H1 (cell line): Measurements from ENCODE around the gene RRP9. TPM values are rescaled to one million over a fixed set of nuclear protein-coding genes. Genes with fewer than 3 reads are reported as not detected.

ENCODE experiments used
- CTCF ChIA-PET: fragments of 300-600 bp; sonication (Branson Sonifier 250); formaldehyde crosslinking; loops from one replicate; lab custom pipeline; 2021; ENCODE audit not compliant: partially characterized antibody; lab: Charles Lee
- POLR2A ChIA-PET: fragments of 300-600 bp; sonication (Branson Sonifier 250); formaldehyde crosslinking; loops from one replicate; lab custom pipeline; 2021; ENCODE audit warnings: inconsistent platforms; ENCODE audit not compliant: partially characterized antibody; lab: Charles Lee
- DNase-seq, 2 experiments: peaks; one replicate each; pipeline versions ENCODE4 v3.0.0 to v3.0.0-alpha.2; 2010 to 2022; ENCODE audit warnings: low spot score in 2 of 2, low read depth in 1 of 2, mixed read lengths in 1 of 2
- FAIRE-seq: peaks from 2 replicates; lab custom pipeline; 2011; peaks lifted over from hg19 to GRCh38; lab: Jason Lieb, UNC
- H2AFZ ChIP-seq: 2 replicates; pipeline ENCODE4 v1.8.1; 2012; ENCODE audit warnings: low read length, inconsistent platforms
- H2AK5ac ChIP-seq: 2 replicates; pipeline ENCODE4 v1.6.1; 2013; ENCODE audit warnings: low read depth, low read length
- H2BK120ac ChIP-seq: replicated peaks from 2 replicates; pipeline ENCODE3; 2013; ENCODE audit warnings: low read depth, low read length, inconsistent platforms
- H2BK12ac ChIP-seq: 2 replicates; pipeline ENCODE4 v1.6.1; 2013; ENCODE audit warnings: low read depth, low read length
- H2BK15ac ChIP-seq: 2 replicates; pipeline ENCODE4 v1.6.1; 2013; ENCODE audit warnings: low read length
- H2BK20ac ChIP-seq: 2 replicates; pipeline ENCODE4 v1.6.1; 2013; ENCODE audit warnings: low read length
- H2BK5ac ChIP-seq: 2 replicates; pipeline ENCODE4 v1.6.1; 2013; ENCODE audit warnings: low read depth, low read length
- H3K14ac ChIP-seq: 2 replicates; pipeline ENCODE4 v1.6.1; 2013; ENCODE audit warnings: inconsistent platforms; ENCODE audit not compliant: insufficient read length
- H3K18ac ChIP-seq: 2 replicates; pipeline ENCODE4 v1.6.1; 2013; ENCODE audit warnings: low read length; ENCODE audit errors: extremely low read depth
- H3K23ac ChIP-seq: 2 replicates; pipeline ENCODE4 v1.6.1; 2013; ENCODE audit warnings: inconsistent platforms; ENCODE audit not compliant: insufficient read length
- H3K23me2 ChIP-seq: 2 replicates; pipeline ENCODE4 v1.6.1; 2013; ENCODE audit warnings: low read depth, low read length
- H3K27ac ChIP-seq: 2 replicates; pipeline ENCODE4 v1.6.1; 2011; ENCODE audit warnings: low read depth, low read length, inconsistent platforms
- H3K27me3 ChIP-seq, 4 experiments: replicated peaks in 1 of 4; 1 replicate in 1 of 4; 2 replicates in 3 of 4; pipeline versions ENCODE4 v1.6.1 to v1.8.1; 2011 to 2013; ENCODE audit warnings: low read length in 3 of 4, mild to moderate bottlenecking in 3 of 4, inconsistent platforms in 2 of 4, mixed read lengths in 2 of 4, moderate library complexity in 1 of 4; ENCODE audit not compliant: control insufficient read depth in 3 of 4, insufficient read depth in 3 of 4; ENCODE audit errors: extremely low read depth in 1 of 4
- H3K36me3 ChIP-seq, 4 experiments: 2 replicates each; pipeline versions ENCODE4 v1.6.1 to v1.8.1; 2011 to 2013; ENCODE audit warnings: mild to moderate bottlenecking in 4 of 4, low read length in 3 of 4, moderate library complexity in 2 of 4, control low read depth in 1 of 4, inconsistent platforms in 1 of 4; ENCODE audit not compliant: insufficient read depth in 4 of 4, control insufficient read depth in 2 of 4
- H3K4ac ChIP-seq: replicated peaks from 2 replicates; pipeline ENCODE3; 2013; ENCODE audit warnings: low read length, low read depth, mixed read lengths, inconsistent platforms; ENCODE audit not compliant: insufficient read length
- H3K4me1 ChIP-seq, 4 experiments: replicated peaks in 1 of 4; 1 replicate in 1 of 4; 2 replicates in 3 of 4; pipeline versions ENCODE4 v1.6.1 to v1.8.1; 2011 to 2013; ENCODE audit warnings: low read length in 3 of 4, inconsistent platforms in 2 of 4, mixed read lengths in 1 of 4; ENCODE audit not compliant: insufficient read depth in 4 of 4, control insufficient read depth in 3 of 4
- H3K4me2 ChIP-seq, 2 experiments: 2 replicates each; pipeline versions ENCODE4 v1.6.1 to v1.8.1; 2011 to 2013; ENCODE audit warnings: low read depth in 2 of 2, low read length in 2 of 2, control low read depth in 1 of 2, inconsistent platforms in 1 of 2, mild to moderate bottlenecking in 1 of 2; ENCODE audit not compliant: insufficient read depth in 1 of 2
- H3K4me3 ChIP-seq, 4 experiments: fragments of 200-600, 300-600 bp in 1 of 4; sonication (generic), shearing (Covaris generic), sonication (Bioruptor Twin) in 1 of 4; 2 replicates each; pipeline versions ENCODE4 v1.5.1 to v1.8.1; 2011 to 2016; ENCODE audit warnings: low read length in 4 of 4, low read depth in 3 of 4, control low read depth in 2 of 4, inconsistent platforms in 2 of 4, mild to moderate bottlenecking in 2 of 4, mixed read lengths in 1 of 4, moderate library complexity in 1 of 4; ENCODE audit not compliant: insufficient read depth in 2 of 4; ENCODE audit errors: extremely low read depth in 1 of 4
- H3K56ac ChIP-seq: replicated peaks from 2 replicates; pipeline ENCODE3; 2013; ENCODE audit warnings: low read depth, mild to moderate bottlenecking, mixed read lengths, low read length, inconsistent platforms; ENCODE audit not compliant: insufficient read length
- H3K79me1 ChIP-seq: 2 replicates; pipeline ENCODE4 v1.6.1; 2013; ENCODE audit warnings: low read depth, low read length, control low read depth
- H3K79me2 ChIP-seq, 2 experiments: 2 replicates each; pipeline versions ENCODE4 v1.6.1 to v1.8.1; 2012 to 2013; ENCODE audit warnings: low read length in 2 of 2, mild to moderate bottlenecking in 2 of 2, inconsistent platforms in 1 of 2; ENCODE audit not compliant: insufficient read depth in 2 of 2, control insufficient read depth in 1 of 2
- H3K9ac ChIP-seq, 4 experiments: replicated peaks in 1 of 4; 1 replicate in 1 of 4; 2 replicates in 3 of 4; pipeline versions ENCODE4 v1.6.1 to v1.8.1; 2011 to 2013; ENCODE audit warnings: low read depth in 3 of 4, low read length in 3 of 4, control low read depth in 2 of 4, mild to moderate bottlenecking in 2 of 4, moderate library complexity in 2 of 4, inconsistent platforms in 1 of 4; ENCODE audit errors: extremely low read depth in 1 of 4
- H3K9me3 ChIP-seq, 2 experiments: 2 replicates each; pipeline versions ENCODE4 v1.6.1 to v1.8.1; 2012 to 2013; ENCODE audit warnings: mild to moderate bottlenecking in 2 of 2, moderate library complexity in 2 of 2, control low read depth in 1 of 2, inconsistent platforms in 1 of 2, low read depth in 1 of 2, low read length in 1 of 2, mixed read lengths in 1 of 2; ENCODE audit not compliant: insufficient read depth in 2 of 2
- H4K20me1 ChIP-seq, 2 experiments: replicated peaks in 1 of 2; 2 replicates each; pipeline versions ENCODE3 to v1.8.1; 2011 to 2013; ENCODE audit warnings: inconsistent platforms in 2 of 2, low read length in 2 of 2, mild to moderate bottlenecking in 1 of 2; ENCODE audit not compliant: insufficient read depth in 2 of 2, control insufficient read depth in 1 of 2
- H4K5ac ChIP-seq: 2 replicates; pipeline ENCODE4 v1.6.1; 2013; ENCODE audit warnings: low read length, low read depth, mixed read lengths, inconsistent platforms; ENCODE audit not compliant: insufficient read length
- H4K8ac ChIP-seq: 2 replicates; pipeline ENCODE4 v1.8.0; 2013; ENCODE audit warnings: mild to moderate bottlenecking, moderate library complexity, low read length, inconsistent platforms; ENCODE audit not compliant: insufficient read depth; ENCODE audit errors: extremely low read depth
- H4K91ac ChIP-seq: replicated peaks from 2 replicates; pipeline ENCODE3; 2013; ENCODE audit warnings: low read length, mixed read lengths, inconsistent platforms; ENCODE audit not compliant: insufficient read length
- EZH2 ChIP-seq: fragments of 200-600 bp; sonication (generic); IDR thresholded peaks from 2 replicates; pipeline ENCODE4 v1.7.1; 2012; ENCODE audit warnings: low read depth, mild to moderate bottlenecking, moderate library complexity, low read length, inconsistent platforms; ENCODE audit not compliant: severe bottlenecking
- FOSL1 ChIP-seq: IDR thresholded peaks from 2 replicates; pipeline ENCODE4 v1.6.1; 2011; ENCODE audit warnings: mild to moderate bottlenecking, low read depth, low read length, moderate library complexity; ENCODE audit not compliant: insufficient read depth
- SUZ12 ChIP-seq: fragments of 200-600 bp; sonication (generic); IDR thresholded peaks from 2 replicates; pipeline ENCODE4 v1.6.1; 2012; ENCODE audit warnings: mild to moderate bottlenecking, inconsistent platforms, low read length, moderate library complexity, mixed read lengths
- WGBS, 2 experiments: shearing (Covaris generic) in 1 of 2; methylation state at CpG; one replicate each; pipeline versions ENCODE4 v1.1.6 to v1.1.7; 2013 to 2015; ENCODE audit warnings: low lambda C conversion rate in 2 of 2, mixed read lengths in 2 of 2, inconsistent platforms in 1 of 2, low coverage in 1 of 2, missing lambda C conversion rate in 1 of 2; ENCODE audit not compliant: insufficient replicate concordance in 2 of 2, insufficient coverage in 1 of 2, insufficient read length in 1 of 2; ENCODE audit errors: extremely low coverage in 1 of 2, missing lambda C conversion rate in 1 of 2; 5-methylcytosine and 5-hydroxymethylcytosine counted together
- polyA plus RNA-seq, 7 experiments: library from polyadenylated mRNA; depleted of rRNA in 3 of 7; stranded (reverse) in 5 of 7; unstranded in 2 of 7; fragments of >200 nt in 5 of 7; fragments of 200-250 nt in 2 of 7; gene quantifications; 1 replicate in 5 of 7; 2 replicates in 1 of 7; 4 replicates in 1 of 7; pipeline versions ENCODE4 v1.2.1 to v1.2.3, GENCODE V29; 2011 to 2013; ENCODE audit warnings: missing spikeins in 2 of 7, mixed read lengths in 2 of 7
- total RNA-seq: library from RNA; stranded (reverse); fragmentation: NEBNext Ultra II Directional; extraction: Animal tissue kit (Norgen Biotek cat#: 25700); gene quantifications from 2 replicates; pipeline ENCODE4 v1.2.1, GENCODE V29; 2021
- TF ChIP-seq, protein P1 (sequence below): IDR thresholded peaks from 2 replicates; pipeline ENCODE4 v1.6.1; 2011; ENCODE audit warnings: low read length, improper control_type of control experiment

Gene RRP9
- total and polyA plus RNA-seq, 2 of the 8 experiments (the other 6 are each of a cell fraction or from before 2014, with no cell fraction given) = 55.6 to 68.9 TPM

- no peak for DNase-seq
- CTCF ChIA-PET = interaction anchor here (0.6 to 6.7 kb wide), 6 partner anchors 9 to 41 kb away, joined by 3 to 64 read pairs (median 8); partner anchors contain the start of genes ABHD14A, ABHD14B, ACY1 and PARP3
- H3K4me1 ChIP-seq = peaks cover 3 to 26% (median 16%) of the 10 kb centered on the region in 4 experiments
- peaks cover 8% of the 10 kb centered on the region; the same call in 1 of the 2 replicates for H3K23me2 ChIP-seq
- no peak overlapping the region for H4K91ac ChIP-seq
- no peak overlapping the region for H2BK20ac ChIP-seq
- H3K4ac ChIP-seq = no peak overlapping the region
- H2BK12ac ChIP-seq = no peak overlapping the region
- no peak overlapping the region for H3K4me3 ChIP-seq
- H3K56ac ChIP-seq = no peak overlapping the region
- POLR2A ChIA-PET = interaction anchor here (5.4 to 29.3 kb wide), 2 partner anchors 9 to 24 kb away, joined by 61 to 923 read pairs; partner anchors contain the start of genes ABHD14A, ABHD14B, ACY1 and PCBP4
- H3K4me2 ChIP-seq = no peak overlapping the region
- H3K9ac ChIP-seq = no peak overlapping the region
- no peak overlapping the region for H2AK5ac ChIP-seq
- H3K18ac ChIP-seq = no peak overlapping the region
- no peak overlapping the region for H4K8ac ChIP-seq
- H3K79me1 ChIP-seq = no peaks in the 10 kb centered on the region
- peaks cover 10 to 30% (median 19%) of the 10 kb centered on the region in 4 experiments for H3K27me3 ChIP-seq
- no peak for FAIRE-seq
- H3K79me2 ChIP-seq = no peaks in the 10 kb centered on the region
- no peak overlapping the region for H4K5ac ChIP-seq
- WGBS, 2 experiments = 88% methylated on average over 7 of the region's 7 CpGs; no CpG with 5 or more reads in 1 of the 2 experiments
- no peaks in the 10 kb centered on the region for H3K36me3 ChIP-seq
- H2BK15ac ChIP-seq = no peak overlapping the region
- no peak overlapping the region for H3K14ac ChIP-seq
- no peak overlapping the region for H2AFZ ChIP-seq
- TF ChIP-seq, protein P1, sequence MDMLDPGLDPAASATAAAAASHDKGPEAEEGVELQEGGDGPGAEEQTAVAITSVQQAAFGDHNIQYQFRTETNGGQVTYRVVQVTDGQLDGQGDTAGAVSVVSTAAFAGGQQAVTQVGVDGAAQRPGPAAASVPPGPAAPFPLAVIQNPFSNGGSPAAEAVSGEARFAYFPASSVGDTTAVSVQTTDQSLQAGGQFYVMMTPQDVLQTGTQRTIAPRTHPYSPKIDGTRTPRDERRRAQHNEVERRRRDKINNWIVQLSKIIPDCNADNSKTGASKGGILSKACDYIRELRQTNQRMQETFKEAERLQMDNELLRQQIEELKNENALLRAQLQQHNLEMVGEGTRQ = no peak
- TF ChIP-seq FOSL1 = no peak
- no peak for TF ChIP-seq EZH2
- no peak for TF ChIP-seq SUZ12
- no peak overlapping the region for H2BK120ac ChIP-seq
- no peaks in the 10 kb centered on the region for H3K9me3 ChIP-seq
- peaks cover 0 to 5% of the 10 kb centered on the region in 2 experiments for H4K20me1 ChIP-seq
- H2BK5ac ChIP-seq = no peak overlapping the region
- no peak overlapping the region for H3K27ac ChIP-seq
- H3K23ac ChIP-seq = no peak overlapping the region
Measured at GRCh38 chr3:51959651-51960050, 17.9 kb upstream of the RRP9 start.
